ENCODE measurements around the gene TBL1X. TPM values are rescaled to one million over a fixed set of nuclear protein-coding genes. Genes with fewer than 3 reads are reported as not detected.

TBL1X gene
- total RNA-seq, 5 donors from 2014 or later (not counting 1 experiment from before 2014, with no cell fraction given): 21.0 to 50.8 (median 40.5) TPM

DNA sequence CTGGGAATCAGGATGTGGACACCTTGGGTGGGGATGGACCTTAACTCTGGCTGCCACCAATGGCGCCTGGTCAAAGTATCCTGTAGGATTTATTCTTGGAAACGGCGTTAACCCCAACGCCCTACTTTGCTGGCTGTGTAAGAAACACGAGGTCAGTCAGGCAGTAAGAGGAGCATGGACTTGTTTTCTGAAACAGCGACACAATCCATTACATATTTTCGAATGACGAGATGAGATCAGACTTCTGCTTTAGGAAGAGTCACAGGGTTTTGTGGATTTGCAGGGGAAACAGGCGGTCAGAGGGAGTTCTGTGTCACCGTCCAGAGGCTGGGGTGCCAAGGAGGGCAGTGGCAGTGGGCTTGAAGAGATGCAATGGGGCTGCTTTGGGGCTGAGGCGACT, 92.2 kb downstream of the TBL1X start:
- no peaks in the 10 kb centered on the region for H3K36me3 ChIP-seq (ENCODE audit: control insufficient read depth in 2 of 2, extremely low read depth in 1 of 2, insufficient read depth in 1 of 2, low read length in 1 of 2)
- no peaks in the 10 kb centered on the region for H3K27me3 Mint-ChIP-seq
- peaks cover 0 to 5% of the 10 kb centered on the region in 2 experiments for H3K4me1 ChIP-seq (ENCODE audit: control insufficient read depth in 1 of 2, extremely low read depth in 1 of 2, insufficient read depth in 2 of 2, low read length in 2 of 2)
- no peak for ATAC-seq (replicated peaks in 1 of 4)
- CTCF ChIA-PET: no interaction called here
- peaks cover 9% of the 10 kb centered on the region for H3K36me3 Mint-ChIP-seq
- peaks cover 40 to 48% (median 43%) of the 10 kb centered on the region in 3 donors for H3K4me1 Mint-ChIP-seq
- POLR2A ChIA-PET: no interaction called here
- H3K4me3 ChIP-seq (ENCODE audit: control insufficient read depth in 1 of 2, extremely low read depth in 1 of 2, low read length in 1 of 2): no peak overlapping the region
- no peak for DNase-seq
- H3K27ac Mint-ChIP-seq: no peak overlapping the region
- H3K9me3 ChIP-seq: no peaks in the 10 kb centered on the region
- 84% methylated on average over 7 of the region's 11 CpGs for WGBS (ENCODE audit: insufficient coverage)
- no peak overlapping the region for H3K4me3 Mint-ChIP-seq
- no peaks in the 10 kb centered on the region for H3K27me3 ChIP-seq (replicated peaks in 1 of 2; ENCODE audit: control insufficient read depth in 2 of 2, extremely low read depth in 1 of 2, insufficient read depth in 2 of 2, low read length in 1 of 2)
- no peak overlapping the region for H3K27ac ChIP-seq (ENCODE audit: low read length)
- no peaks in the 10 kb centered on the region for H3K9me3 Mint-ChIP-seq

DNA sequence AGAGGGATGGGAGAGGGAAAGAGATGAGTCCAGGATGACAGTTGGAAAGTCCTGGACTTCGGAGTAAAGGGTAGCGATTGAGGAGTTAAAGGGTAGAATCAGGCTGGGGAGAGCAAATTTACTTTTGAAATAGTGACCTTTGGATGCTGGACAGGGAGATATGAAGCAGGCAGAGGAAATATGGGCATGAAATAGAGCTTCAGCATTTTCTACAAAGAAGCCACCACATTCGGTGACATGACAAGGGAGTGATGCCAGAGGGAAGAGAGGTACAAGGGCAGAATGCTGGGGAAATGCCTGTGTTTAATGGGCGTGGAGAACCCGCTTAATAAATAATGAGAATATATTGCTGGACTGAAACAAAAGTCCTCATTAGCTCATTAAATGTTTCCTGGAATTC, 92.7 kb downstream of the TBL1X start:
- DNase-seq: no peak
- Histone ChIP-seq H3K4me3 (ENCODE audit: control insufficient read depth in 1 of 2, extremely low read depth in 1 of 2, low read length in 1 of 2) (no peak overlapping the region), H3K4me1 (ENCODE audit: control insufficient read depth in 1 of 2, extremely low read depth in 1 of 2, insufficient read depth in 2 of 2, low read length in 2 of 2) (peaks cover 0 to 5% of the 10 kb centered on the region in 2 experiments), H3K27ac (ENCODE audit: low read length) (no peak overlapping the region), H3K9me3 (no peaks in the 10 kb centered on the region), H3K36me3 (ENCODE audit: control insufficient read depth in 2 of 2, extremely low read depth in 1 of 2, insufficient read depth in 1 of 2, low read length in 1 of 2) (no peaks in the 10 kb centered on the region), H3K27me3 (replicated peaks in 1 of 2; ENCODE audit: control insufficient read depth in 2 of 2, extremely low read depth in 1 of 2, insufficient read depth in 2 of 2, low read length in 1 of 2) (no peaks in the 10 kb centered on the region)
- ChIA-PET POLR2A (no interaction called here), CTCF (no interaction called here)
- Mint-ChIP-seq H3K9me3 (no peaks in the 10 kb centered on the region), H3K27ac (no peak overlapping the region), H3K4me1 (peaks cover 40 to 47% (median 42%) of the 10 kb centered on the region in 3 donors), H3K36me3 (peaks cover 8% of the 10 kb centered on the region), H3K27me3 (no peaks in the 10 kb centered on the region), H3K4me3 (no peak overlapping the region)
- WGBS (ENCODE audit: insufficient coverage): 100% methylated on average over 2 of the region's 5 CpGs
- no peak for ATAC-seq (replicated peaks in 1 of 4)

DNA sequence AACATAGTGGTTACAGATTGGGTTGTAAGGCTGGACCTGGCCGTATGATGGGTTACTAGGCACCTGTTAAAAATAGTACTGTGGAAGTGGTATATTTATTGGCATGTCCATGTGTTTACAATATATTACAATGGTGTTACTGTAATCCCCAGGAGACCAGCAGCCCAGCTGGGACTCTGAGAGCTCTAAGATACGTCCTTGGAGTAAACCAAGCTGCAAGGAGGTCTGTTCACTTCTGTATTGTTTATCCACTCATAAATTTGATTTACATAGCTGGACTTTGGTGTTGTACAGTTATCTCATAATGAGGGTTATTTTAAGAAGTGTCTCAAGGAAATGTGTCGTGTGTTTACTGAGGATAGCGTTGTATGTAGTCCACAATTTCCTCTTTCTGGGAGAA, 93.8 kb downstream of the TBL1X start:
- no peaks in the 10 kb centered on the region for H3K36me3 ChIP-seq (ENCODE audit: control insufficient read depth in 2 of 2, extremely low read depth in 1 of 2, insufficient read depth in 1 of 2, low read length in 1 of 2)
- H3K4me1 ChIP-seq (ENCODE audit: control insufficient read depth in 1 of 2, extremely low read depth in 1 of 2, insufficient read depth in 2 of 2, low read length in 2 of 2): peaks cover 0 to 5% of the 10 kb centered on the region in 2 experiments
- no peak overlapping the region for H3K27ac ChIP-seq (ENCODE audit: low read length)
- ChIA-PET CTCF (no interaction called here), POLR2A (no interaction called here)
- no peak for ATAC-seq (replicated peaks in 1 of 4)
- Mint-ChIP-seq H3K36me3 (peaks cover 10% of the 10 kb centered on the region), H3K27ac (no peak overlapping the region), H3K9me3 (no peaks in the 10 kb centered on the region), H3K27me3 (no peaks in the 10 kb centered on the region), H3K4me1 (peaks cover 32 to 46% (median 36%) of the 10 kb centered on the region in 3 donors), H3K4me3 (no peak overlapping the region)
- no peaks in the 10 kb centered on the region for H3K9me3 ChIP-seq
- no peak overlapping the region for H3K4me3 ChIP-seq (ENCODE audit: control insufficient read depth in 1 of 2, extremely low read depth in 1 of 2, low read length in 1 of 2)
- whole genome bisulfite sequencing (ENCODE audit: insufficient coverage): 90% methylated on average over 2 of the region's 4 CpGs
- DNase-seq: no peak
- H3K27me3 ChIP-seq (replicated peaks in 1 of 2; ENCODE audit: control insufficient read depth in 2 of 2, extremely low read depth in 1 of 2, insufficient read depth in 2 of 2, low read length in 1 of 2): no peaks in the 10 kb centered on the region

DNA sequence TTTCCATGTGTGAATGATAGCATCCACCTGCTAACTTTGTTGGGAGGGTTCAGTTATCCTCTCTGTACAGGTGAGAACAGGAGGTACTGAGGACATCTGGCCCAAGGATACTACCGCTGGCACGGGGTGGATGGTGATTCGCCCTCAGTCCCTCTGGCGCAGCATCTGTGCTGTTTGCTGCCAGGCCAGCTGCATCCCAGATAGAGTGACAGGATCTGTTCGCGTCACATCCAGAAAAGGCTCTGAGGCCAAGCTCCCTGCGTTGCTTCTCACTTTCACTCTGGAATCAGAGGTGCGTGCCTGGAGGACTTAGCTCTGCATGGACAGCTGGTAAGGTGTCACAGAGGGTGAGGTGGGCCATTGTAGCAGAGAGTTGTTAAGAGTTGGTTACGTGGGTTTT, 95.4 kb downstream of the TBL1X start:
- POLR2A ChIA-PET: no interaction called here
- no peak overlapping the region for H3K27ac Mint-ChIP-seq
- H3K9me3 Mint-ChIP-seq: no peaks in the 10 kb centered on the region
- Histone ChIP-seq H3K9me3 (no peaks in the 10 kb centered on the region), H3K4me3 (ENCODE audit: control insufficient read depth in 1 of 2, extremely low read depth in 1 of 2, low read length in 1 of 2) (no peak overlapping the region), H3K36me3 (ENCODE audit: control insufficient read depth in 2 of 2, extremely low read depth in 1 of 2, insufficient read depth in 1 of 2, low read length in 1 of 2) (no peaks in the 10 kb centered on the region), H3K27ac (ENCODE audit: low read length) (no peak overlapping the region), H3K27me3 (replicated peaks in 1 of 2; ENCODE audit: control insufficient read depth in 2 of 2, extremely low read depth in 1 of 2, insufficient read depth in 2 of 2, low read length in 1 of 2) (no peaks in the 10 kb centered on the region), H3K4me1 (ENCODE audit: control insufficient read depth in 1 of 2, extremely low read depth in 1 of 2, insufficient read depth in 2 of 2, low read length in 2 of 2) (peaks cover 0 to 5% of the 10 kb centered on the region in 2 experiments)
- no peak for ATAC-seq (replicated peaks in 1 of 4)
- CTCF ChIA-PET: no interaction called here
- H3K36me3 Mint-ChIP-seq: peaks cover 12% of the 10 kb centered on the region
- WGBS (ENCODE audit: insufficient coverage): 96% methylated on average over 6 of the region's 9 CpGs
- DNase-seq: no peak
- no peaks in the 10 kb centered on the region for H3K27me3 Mint-ChIP-seq
- peaks cover 36 to 48% (median 36%) of the 10 kb centered on the region in 3 donors for H3K4me1 Mint-ChIP-seq
- H3K4me3 Mint-ChIP-seq: no peak overlapping the region

DNA sequence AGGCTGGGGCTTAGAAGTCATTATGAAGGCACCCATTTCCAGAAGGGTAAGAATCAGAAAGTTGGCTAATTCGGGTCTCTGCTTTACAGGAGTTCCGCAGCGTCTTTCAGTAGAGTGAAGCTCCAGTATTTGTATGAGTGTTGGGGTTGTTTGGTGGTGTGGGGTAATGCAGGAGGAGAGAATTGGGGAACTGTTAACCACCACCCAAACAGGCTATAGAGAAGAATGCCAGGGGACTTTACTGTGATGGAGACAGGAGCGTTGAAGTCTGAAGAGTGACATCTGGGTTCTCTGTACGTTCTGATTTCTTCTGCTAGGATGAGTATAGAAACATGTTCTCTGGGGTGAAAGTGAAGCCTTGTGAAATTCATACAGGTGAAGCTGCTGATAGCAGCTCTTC, 96.3 kb downstream of the TBL1X start:
- H3K4me1 ChIP-seq (ENCODE audit: control insufficient read depth in 1 of 2, extremely low read depth in 1 of 2, insufficient read depth in 2 of 2, low read length in 2 of 2): peaks cover 3 to 5% of the 10 kb centered on the region in 2 experiments
- no peaks in the 10 kb centered on the region for H3K36me3 ChIP-seq (ENCODE audit: control insufficient read depth in 2 of 2, extremely low read depth in 1 of 2, insufficient read depth in 1 of 2, low read length in 1 of 2)
- 100% methylated on average over 1 of the region's 5 CpGs for WGBS (ENCODE audit: insufficient coverage)
- H3K4me3 Mint-ChIP-seq: no peak overlapping the region
- H3K27me3 ChIP-seq (replicated peaks in 1 of 2; ENCODE audit: control insufficient read depth in 2 of 2, extremely low read depth in 1 of 2, insufficient read depth in 2 of 2, low read length in 1 of 2): no peaks in the 10 kb centered on the region
- H3K4me1 Mint-ChIP-seq: peaks cover 36 to 44% (median 36%) of the 10 kb centered on the region in 3 donors
- no peak overlapping the region for H3K4me3 ChIP-seq (ENCODE audit: control insufficient read depth in 1 of 2, extremely low read depth in 1 of 2, low read length in 1 of 2)
- ATAC-seq (replicated peaks in 1 of 4): no peak
- H3K27ac Mint-ChIP-seq: no peak overlapping the region
- H3K27ac ChIP-seq (ENCODE audit: low read length): no peak overlapping the region
- no peaks in the 10 kb centered on the region for H3K27me3 Mint-ChIP-seq
- no peaks in the 10 kb centered on the region for H3K9me3 Mint-ChIP-seq
- H3K9me3 ChIP-seq: no peaks in the 10 kb centered on the region
- POLR2A ChIA-PET: no interaction called here
- peaks cover 12% of the 10 kb centered on the region for H3K36me3 Mint-ChIP-seq
- CTCF ChIA-PET: interaction anchor here in 1 of 2 donors (0.5 kb wide), 1 partner anchor 444 kb away, joined by 4 read pairs; no protein-coding TSS in a partner anchor
- no peak for DNase-seq

DNA sequence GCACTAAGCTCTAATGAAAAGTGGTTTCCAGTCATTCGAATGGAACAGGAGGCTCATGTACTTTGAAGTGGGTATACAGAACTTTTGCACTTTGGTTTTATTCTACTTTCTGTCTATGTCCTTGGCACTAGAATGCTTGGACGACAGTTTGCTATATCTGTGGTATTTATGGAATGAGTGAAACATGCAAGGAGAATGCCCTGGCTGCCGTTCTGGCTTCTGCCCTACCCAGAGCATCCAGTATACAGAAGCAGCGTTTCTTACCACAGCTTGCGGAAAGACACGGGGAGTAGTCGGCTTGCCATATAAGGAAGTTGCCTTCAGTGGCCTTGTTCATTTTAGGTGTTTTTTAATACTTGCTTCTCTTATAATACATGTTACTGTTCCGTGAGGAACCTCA, 98.0 kb downstream of the TBL1X start:
- Histone ChIP-seq H3K36me3 (ENCODE audit: control insufficient read depth in 2 of 2, extremely low read depth in 1 of 2, insufficient read depth in 1 of 2, low read length in 1 of 2) (no peaks in the 10 kb centered on the region), H3K27ac (ENCODE audit: low read length) (no peak overlapping the region), H3K27me3 (replicated peaks in 1 of 2; ENCODE audit: control insufficient read depth in 2 of 2, extremely low read depth in 1 of 2, insufficient read depth in 2 of 2, low read length in 1 of 2) (no peaks in the 10 kb centered on the region), H3K4me3 (ENCODE audit: control insufficient read depth in 1 of 2, extremely low read depth in 1 of 2, low read length in 1 of 2) (no peak overlapping the region), H3K4me1 (ENCODE audit: control insufficient read depth in 1 of 2, extremely low read depth in 1 of 2, insufficient read depth in 2 of 2, low read length in 2 of 2) (peaks cover 12 to 17% of the 10 kb centered on the region in 2 experiments), H3K9me3 (no peaks in the 10 kb centered on the region)
- H3K9me3 Mint-ChIP-seq: no peaks in the 10 kb centered on the region
- H3K4me1 Mint-ChIP-seq: peaks cover 24 to 32% (median 29%) of the 10 kb centered on the region in 3 donors
- peaks cover 12% of the 10 kb centered on the region for H3K36me3 Mint-ChIP-seq
- no CpG with 5 or more reads among the region's 8 CpGs for WGBS (ENCODE audit: insufficient coverage)
- H3K4me3 Mint-ChIP-seq: no peak overlapping the region
- POLR2A ChIA-PET: interaction anchor here in 1 of 2 donors (0.6 kb wide), 1 partner anchor 32 kb away, joined by 3 read pairs; no protein-coding TSS in a partner anchor
- H3K27ac Mint-ChIP-seq: no peak overlapping the region
- DNase-seq (no peak), ATAC-seq (replicated peaks in 1 of 4) (no peak)
- CTCF ChIA-PET: no interaction called here
- no peaks in the 10 kb centered on the region for H3K27me3 Mint-ChIP-seq

Data from T-cell (primary cell).